GM21390 (cell line): Measurements from ENCODE around the gene TLCD1.
A peak's percentile ranks its signal among the peaks of the same experiment; 100 is the strongest.

ENCODE experiments used
- ATAC-seq: cut with Tn5 transposase; IDR thresholded peaks from one replicate; pipeline ENCODE4 v1.9.1; 2021; ENCODE audit not compliant: unreplicated experiment

The TLCD1 gene

DNA sequence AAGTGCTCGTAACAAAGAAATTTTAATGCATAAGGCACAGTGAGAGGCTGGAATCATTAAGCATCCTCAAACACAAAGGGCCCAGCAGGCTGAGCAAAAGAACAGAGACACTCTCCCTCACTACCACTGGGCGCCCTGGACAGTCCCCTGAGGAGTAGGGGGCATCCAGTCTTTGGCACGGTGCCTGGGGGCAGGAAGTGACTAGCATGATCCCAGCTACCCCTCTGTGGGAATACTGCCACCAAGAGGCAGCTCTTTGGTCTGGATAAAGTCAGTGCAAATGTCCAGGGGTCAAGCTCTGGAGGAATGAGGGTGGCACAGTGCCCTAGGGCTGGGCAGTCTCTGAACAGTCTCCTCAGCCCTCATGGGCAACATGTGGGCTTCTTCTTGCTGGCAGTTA, 11.8 kb downstream of the TLCD1 start:
- no peak for ATAC-seq

DNA sequence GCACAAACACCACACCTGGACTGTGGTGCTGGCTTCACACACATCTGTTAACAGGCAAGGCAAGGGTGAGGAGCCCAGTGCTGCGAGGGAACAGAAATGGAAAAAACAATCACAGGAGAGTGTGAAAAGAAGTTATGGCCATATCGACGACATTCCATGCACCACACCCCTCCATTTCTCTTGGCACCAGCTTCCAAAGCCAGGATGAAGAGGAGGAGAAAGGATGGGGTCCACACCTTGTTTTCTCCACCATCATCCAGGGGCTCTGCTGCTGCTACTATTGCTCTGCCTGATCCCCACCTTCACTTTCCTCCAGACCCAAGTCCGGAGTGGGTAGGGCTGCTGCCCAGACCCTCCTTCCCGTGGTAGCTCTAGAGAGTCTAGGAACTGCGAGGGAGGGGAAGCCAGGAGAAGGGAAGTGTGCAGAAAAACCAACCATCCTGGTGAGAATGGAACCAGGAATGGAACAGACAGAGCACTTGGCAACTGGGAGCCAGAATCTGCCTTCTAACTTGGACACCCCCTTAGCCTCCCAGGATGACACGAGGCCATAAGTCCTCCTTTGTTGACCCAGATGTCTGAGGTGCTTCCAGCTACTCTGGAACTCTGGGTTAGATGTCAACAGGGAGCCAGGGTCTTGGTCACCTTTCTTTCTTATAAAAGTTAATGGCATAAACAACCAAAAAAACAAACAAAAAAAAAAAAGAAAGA, 13.2 kb downstream of the TLCD1 start:
- no peak for ATAC-seq

DNA sequence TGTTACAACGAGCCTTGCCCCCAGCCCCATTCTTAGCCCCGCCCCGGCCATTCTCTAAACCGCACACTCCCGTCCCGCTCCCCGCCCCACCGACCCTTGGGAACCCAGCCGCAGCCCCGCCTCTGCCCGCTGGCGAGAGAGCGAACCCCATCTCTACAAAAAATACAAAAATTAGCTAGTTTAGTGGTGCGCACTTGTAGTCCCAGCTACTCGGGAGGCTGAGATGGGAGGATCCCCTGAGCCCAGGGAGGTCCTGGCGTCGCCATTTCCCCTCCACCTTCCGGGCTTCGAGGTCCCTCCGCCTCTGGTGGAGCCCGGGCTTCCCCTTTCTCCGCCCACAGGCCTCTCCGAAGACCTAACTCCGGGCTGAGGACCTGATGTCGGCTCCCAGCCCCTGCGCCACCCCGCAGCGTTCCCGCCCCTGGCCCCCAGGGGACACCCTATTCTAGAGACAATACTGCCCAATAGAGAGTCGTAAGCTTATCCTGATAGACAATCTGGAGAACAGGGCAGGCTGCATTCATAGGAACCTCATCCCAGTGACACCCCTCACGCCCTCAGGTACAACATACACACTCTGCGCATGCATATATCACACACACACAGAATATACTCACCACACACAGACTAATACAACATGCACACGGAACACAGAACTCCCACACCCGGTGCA, 13.9 kb downstream of the TLCD1 start:
- ATAC-seq, result peak; percentile 4

DNA sequence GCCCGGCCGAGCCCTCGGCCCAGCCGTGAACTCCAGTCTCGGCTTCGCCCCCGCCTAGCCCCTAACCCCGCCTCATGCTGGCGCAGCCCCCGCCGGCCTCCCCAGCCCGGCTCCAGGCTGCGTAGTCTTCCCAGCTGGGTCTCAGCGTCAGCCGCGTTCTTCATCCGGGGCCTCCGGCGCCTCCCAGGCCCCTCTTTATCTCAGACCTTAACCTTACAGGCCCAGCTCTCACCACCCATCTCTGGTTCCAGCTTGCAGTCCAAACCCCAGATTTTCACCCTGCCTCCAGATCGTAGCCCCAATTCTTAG, 14.4 kb downstream of the TLCD1 start, which contains the start of gene PROCA1:
Gene PROCA1, minus strand, starts transcription at position 166 of the 309 bp plus-strand sequence. CDS start 228 bp downstream, outside the sequence.
- peak; percentile 28 for ATAC-seq

DNA sequence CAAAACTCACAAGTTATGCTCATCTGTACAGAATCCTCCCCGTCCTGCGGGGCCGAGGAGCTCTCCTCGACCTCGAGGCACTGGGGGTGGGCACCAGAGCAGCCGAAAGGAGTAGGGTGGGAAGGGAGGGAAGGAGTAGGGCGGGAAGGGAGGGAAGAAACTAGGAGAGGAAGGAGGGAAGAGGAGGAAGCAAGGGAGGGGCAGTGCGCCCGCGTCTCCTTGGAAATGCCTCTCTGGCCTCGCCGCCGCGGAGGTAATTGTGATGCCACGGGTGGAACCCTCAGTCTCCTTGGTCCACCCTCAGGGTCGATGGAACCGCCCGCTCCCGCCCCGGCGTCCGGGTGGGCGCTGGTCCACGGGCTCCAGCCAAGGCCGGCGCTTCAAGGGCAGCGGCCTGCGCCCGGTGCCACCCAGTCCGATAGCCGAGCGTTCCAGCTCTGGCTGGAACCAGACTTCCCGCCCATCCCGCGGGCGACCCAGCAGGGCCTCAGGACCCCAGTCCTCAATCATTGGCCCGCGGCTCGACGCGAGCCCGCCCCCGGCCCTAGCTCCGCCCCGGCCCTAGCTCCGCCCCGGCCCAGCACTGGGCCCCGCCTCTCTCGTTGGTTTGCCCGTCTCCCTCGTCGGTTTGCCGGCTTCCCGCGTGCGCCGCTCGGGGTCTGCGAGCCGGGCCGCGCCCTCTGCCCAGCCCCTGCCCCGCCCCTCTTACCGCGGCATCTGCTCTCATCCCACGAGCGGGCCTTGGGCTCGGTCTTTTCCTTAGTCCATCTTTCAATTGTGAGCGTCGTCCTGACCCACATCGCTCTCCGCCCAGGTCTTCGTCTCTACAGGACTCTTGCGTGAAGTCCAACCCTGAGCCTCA, 14.9 kb downstream of the TLCD1 start:
- ATAC-seq, result peak; percentile 74

DNA sequence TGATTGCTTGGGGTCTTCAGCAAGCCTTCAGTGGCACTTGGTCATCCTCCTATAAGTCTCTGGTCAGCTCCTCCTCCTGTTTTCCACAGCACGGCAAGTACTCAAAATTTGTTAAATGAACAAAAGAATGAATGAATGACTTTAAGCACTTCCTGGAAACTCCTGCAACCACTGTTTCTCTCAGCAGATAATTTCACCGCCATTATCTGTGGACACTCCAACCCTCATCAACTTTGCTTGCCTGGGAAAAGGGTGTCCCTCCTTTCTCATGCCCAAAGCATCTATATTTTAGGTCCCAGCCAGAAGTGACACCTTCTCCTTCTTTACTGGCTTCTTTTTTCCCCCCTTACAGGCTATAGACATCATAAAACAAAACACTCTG, 18.7 kb downstream of the TLCD1 start:
- no peak for ATAC-seq

DNA sequence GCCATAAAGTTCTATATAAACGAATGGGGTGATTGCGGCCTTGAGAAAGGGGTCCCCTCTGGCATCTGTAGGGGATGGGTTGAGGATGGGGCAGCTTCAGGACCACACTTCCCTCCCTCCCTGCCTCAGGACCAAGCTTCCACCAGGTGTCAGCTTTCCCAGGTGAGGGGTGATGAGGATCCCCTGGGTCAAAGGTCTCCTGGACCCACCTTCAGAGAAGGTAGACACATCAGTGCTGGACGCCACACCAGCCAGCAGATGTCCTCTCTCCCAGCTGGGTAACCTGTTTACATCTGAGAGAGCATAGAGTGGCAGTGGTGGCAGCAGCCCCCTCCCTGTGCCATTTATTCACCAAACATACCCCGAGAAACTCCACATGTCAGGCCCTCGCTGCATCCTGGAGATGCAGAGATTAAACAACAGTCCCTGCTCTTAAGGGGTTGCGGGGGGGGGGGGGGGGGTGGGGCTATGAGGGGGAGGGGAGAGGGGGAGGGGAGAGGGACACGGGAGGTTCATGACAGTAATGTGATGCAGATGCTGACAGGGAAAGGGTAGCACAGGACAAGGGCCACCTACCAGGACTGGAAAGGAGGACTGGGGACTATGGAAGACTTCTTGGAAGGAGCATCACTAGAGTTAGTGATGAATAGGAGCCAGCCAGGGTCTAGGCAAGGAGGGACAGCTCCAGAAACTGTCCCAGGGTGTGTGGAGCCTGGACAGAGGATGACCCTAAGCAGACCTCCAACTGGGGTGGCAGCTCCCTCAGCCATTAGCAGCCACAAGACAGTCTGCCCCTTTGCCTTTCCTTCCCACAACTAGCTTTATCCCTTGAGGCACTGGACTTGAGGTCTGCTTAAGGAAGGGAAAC, 19.3 kb downstream of the TLCD1 start:
- no peak for ATAC-seq

DNA sequence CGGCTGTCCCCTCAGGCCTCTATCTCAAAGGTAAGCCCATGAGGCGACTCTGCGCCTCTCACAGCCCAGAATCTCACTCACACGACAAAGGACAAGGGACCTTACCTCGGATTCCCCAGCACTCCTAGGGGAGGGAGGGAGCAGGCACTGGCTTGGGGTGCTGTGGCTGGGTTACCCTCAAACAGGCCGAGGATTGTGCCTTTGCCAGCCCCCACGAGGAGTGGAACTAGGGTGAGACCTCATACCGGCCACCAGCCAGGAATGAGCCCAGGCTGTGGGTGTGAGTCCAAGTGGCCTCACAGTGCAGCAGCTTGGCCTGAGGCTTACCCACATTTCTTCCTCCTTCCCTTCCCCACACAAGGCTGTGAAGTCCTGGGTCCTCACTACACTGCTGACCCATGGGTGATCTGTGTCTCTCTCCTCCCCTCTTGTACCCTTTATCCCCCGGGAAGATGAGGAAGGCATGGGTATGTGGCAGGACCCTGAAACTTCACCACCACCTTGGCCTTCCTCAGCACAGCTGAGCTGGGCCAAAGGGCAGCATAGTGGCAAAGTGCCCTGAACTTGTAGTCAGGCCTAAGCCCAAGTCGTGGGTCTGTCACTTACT, 20.2 kb downstream of the TLCD1 start:
- no peak for ATAC-seq

DNA sequence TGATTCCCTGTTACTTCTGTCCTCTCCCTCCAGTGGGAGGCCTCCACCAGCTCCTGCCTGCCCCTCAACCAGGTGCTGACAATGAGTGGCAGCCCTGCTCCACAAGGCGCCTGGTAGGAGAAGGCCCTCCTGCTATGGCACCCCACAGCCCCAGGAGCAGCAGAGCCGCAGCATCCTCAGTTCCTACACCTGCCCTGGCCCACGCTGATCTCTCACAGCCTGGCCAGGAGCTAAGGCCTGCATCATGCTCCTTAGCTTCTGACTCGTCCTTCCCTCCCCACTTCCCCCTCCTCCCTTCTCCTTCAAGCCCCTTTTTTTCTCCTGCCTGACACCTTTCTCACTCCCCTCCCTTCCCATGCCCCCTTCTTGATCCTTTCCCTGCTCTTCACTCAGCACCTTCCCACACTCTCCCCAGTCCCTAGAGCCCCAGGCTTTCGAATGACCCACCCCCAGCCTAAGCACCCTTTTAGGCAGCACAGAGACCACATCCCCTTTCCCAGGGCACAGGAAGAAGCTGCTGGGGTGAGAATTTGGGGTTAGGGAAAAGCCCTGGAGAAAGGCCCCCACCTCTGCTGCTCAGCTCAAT, 20.9 kb downstream of the TLCD1 start:
- no peak for ATAC-seq

DNA sequence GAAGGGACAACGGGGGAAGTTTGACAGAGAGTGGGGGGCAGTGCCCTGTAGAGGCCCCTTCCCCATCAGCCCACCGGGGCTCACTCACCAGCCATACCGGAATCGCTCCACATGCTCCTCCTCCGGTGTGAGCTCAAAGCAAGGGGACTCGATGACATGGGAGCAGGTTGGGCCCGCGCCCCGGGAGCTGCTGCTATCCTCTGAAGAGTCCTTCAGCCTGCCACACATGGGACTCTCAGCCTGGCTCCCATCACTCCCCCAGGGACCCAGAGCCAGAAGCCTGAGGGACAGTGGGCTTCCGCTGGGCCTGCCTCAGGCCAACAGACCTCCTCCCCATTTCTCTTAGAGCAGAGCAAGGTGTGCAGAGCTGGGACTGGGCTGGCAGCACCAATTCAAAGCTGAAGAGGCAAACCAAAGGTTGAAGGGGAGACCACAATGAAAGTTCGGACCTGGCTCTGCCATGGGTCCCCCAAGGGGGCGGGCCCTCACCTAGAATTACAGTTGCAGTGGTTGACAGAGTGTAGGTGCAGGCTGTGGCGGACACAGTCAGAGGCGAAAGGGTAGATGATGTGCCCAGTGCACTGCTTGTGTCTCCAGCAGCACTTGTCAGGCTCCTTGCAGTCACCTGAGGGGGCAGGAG, 21.7 kb downstream of the TLCD1 start:
- no peak for ATAC-seq

DNA sequence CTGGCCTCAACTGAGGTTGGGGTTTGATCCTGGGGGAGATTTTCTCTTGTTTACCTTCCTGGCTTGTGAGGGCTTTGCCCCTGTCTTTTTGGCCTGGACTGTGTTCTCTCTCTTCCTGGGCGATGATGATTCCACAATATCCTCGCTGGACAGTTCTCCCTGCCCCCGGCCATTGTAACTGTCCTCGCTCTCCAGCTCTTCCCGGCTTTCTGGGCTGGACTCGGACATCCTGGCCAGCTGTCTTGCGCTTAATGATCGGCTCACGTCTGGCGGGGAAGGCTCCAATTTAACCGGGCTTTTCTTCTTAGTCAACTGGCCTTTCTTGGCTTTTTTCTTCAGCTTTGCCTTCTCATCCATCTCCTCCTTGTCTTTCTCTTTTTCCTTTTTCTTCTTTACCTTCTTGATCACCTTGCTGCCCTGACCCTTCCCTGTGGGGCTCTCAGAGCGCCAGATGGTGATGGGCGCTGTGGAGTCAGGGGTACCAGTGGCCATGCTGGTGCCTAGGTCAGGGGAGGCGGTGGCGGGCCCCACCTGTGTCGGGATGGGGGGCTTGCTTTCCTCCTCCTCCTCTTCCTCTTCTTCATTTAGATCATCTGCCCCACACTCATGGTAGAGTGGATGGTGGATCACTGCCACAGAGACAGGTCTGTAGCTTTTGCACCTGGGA, 22.3 kb downstream of the TLCD1 start:
- no peak for ATAC-seq

DNA sequence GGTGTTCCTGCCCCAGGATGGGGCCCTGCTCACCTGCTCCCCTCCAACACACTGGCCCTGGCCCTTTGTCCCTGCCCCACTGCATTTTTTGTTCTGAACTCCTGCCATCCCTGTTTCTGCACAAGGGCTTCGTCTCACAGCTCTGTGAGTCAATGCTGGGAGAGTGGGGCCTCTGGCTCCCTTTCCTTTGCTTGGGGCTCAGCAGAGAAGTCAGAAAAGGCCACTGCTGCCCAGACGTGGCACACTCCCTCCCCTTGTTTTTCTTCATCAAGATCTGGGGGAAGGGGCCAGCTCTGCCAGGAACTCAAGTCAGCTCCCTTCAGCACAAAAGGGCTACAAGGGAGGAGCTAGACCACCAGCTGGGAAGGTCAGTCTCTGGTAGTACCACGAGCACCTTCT, 23.3 kb downstream of the TLCD1 start:
- ATAC-seq, result no peak

DNA sequence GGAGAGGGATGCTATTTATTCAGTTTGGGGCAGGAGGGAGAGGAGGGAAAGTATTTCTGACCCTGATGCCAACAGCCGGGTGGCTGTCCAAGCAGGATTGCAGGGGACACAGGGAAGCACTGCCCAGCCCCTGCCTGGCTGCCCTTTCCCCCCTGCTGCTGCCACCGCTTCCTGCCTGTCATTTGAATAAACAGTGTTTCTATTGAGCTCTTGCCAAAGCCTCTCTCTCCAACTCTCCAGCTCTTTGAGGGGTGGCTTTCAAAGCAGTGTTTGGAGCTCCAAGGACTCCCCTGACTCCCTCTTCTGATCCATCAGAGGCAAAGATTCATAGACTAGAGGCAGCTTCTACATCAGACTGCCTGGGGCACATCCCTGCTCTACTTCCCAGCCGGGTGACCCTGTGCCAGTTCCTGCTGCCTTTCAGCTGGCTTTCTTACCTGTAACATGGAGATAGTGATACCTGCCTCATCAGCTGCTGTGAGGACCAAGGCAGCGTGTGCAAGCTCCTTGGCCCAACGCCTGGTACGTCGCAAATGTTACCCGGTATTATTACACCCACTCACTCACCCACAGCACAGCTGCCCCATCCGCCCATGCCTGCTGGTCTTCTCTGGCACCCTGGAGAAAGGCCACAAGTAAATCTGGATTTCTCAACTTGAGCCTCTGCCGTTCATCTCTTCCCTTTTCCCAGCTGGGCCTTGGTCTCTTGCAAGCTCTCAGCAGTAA, 23.8 kb downstream of the TLCD1 start:
- ATAC-seq, result no peak

DNA sequence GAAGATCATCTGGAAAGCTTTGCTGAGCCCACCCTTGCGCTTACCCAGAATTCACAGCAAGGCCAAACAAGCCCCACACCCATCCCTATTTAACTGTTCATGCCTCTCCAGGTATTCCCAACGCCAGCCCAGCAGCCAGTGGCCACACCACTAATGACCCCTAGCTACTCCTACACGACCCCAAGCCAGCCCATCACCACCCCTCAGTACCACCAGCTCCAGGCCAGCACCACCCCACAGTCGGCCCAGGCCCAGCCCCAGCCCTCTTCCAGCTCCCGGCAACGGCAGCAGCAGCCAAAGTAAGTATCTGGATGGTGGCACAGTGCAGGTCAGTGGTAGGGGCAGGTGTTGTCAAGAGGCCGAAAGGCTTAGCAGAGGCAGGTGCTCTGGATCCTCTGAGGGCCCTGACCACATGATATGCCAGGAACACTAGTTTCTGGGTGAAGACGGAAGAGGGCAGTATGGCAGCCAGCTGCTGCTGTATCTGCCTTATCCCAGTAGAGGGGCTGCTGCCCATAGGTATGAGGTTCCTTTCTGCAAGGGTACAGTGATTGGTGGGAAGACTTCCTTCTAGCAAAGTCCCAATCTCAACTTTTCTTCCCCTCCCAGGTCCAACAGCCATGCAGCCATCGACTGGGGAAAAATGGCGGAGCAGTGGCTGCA, 25.1 kb downstream of the TLCD1 start:
- no peak for ATAC-seq

DNA sequence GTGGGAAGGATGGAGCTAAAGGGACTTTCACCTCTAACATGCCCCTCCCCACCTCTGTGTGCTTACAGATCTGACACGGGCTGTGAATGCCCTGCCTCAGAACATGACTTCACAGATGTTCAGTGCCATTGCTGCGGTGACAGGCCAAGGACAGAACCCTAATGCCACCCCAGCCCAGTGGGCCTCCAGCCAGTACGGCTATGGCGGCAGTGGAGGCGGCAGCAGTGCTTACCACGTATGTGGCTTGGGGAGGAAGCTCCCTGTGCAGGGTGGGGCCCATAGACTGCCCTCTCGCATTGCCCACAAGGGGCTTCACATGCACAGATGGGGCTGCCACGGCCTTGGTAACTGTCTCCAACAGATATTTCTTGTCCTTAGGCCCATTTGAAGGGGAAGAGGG, 25.8 kb downstream of the TLCD1 start:
- ATAC-seq, result no peak

DNA sequence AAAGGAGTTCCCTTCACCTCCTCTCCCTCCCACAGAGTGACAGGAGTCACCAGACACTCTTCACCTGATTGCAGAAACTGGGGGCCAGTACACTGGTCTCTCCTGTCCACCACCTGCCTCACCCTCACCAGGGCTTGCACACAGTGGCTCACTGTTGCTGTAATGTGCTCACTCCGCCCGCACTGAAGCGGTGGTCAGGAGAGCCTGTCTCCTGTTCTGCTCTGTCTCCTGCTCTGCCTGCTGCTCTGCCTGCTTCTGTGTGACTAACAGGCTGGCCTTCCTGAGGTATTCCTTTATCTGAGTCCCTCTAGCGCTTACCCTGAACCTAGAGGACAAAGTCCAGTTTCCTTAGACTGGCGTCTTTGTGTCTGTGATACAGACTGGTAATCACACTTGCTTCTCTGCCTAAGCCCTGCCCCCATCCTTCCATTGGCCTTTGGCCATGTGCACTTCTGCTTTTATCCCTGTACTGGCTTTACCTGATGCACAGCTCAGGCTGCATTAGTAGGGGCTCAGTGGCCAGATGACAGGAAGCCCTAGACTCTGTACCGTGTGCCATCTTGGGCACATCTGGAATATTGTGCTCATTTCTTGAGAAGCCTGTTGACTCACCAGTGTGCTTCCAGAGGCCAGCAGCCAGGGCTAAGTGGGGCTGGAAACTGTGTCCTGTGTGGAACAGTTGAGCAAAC, 27.6 kb downstream of the TLCD1 start:
- ATAC-seq, result no peak

DNA sequence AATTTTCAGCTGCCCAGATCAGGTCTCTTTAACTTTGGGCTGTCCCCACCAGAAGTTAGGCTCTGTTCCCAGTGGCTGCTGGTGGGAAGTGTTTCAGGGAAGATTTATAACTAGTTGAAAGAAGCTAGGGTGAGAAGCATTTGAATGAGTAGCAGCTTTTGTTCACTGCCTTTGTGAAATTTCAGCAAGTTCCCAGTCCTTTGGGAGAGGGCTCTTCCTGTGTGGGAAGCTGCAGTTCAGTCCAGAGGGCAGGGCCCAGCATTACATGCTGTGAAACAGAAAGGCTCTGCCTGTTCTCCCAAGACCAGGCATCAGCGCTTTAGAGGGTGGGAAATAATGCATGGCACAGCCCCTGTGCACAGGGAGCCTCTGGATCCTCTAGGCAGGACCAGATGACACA, 32.2 kb downstream of the TLCD1 start:
- no peak for ATAC-seq
